Umbilical cord (tissue), 2 donors: ENCODE data around the gene OR51G2. TPM values are rescaled to one million over a fixed set of nuclear protein-coding genes. Genes with fewer than 3 reads are reported as not detected.
A peak's percentile ranks its signal among the peaks of the same experiment; 100 is the strongest.

Experiments
- DNase-seq: peaks from one replicate; pipeline ENCODE4 v3.0.0-alpha.2; 2015; ENCODE audit warnings: low spot score
- total RNA-seq: library from RNA; depleted of rRNA; stranded (reverse); fragments of >200 nt; gene quantifications from one replicate; pipeline ENCODE4 v1.2.3, GENCODE V29; 2014; ENCODE audit warnings: low replicate concordance; ENCODE audit not compliant: insufficient read depth

Gene OR51G2
- total RNA-seq, 1 donor from 2014 or later = 3.4 TPM

GRCh38 chr11:4863876-4864275, 55.3 kb downstream of the OR51G2 start:
- peak; percentile 85 for DNase-seq

Other genes starting within 250 kb of the OR51G2 start
- gene OR51E2, start 221.5 kb downstream of the OR51G2 start, total RNA-seq = 6.0 TPM
- gene MMP26, start 214.6 kb downstream of the OR51G2 start, total RNA-seq = not detected
- not detected for gene OR51F1, start 149.4 kb downstream of the OR51G2 start, total RNA-seq
- not detected for gene OR52R1, start 115.0 kb downstream of the OR51G2 start, total RNA-seq
- 1.7 TPM for gene OR51F2, start 98.0 kb downstream of the OR51G2 start, total RNA-seq
- gene OR51S1, start 70.1 kb downstream of the OR51G2 start, total RNA-seq = 2.9 TPM
- 2.2 TPM for gene OR51T1, start 37.5 kb downstream of the OR51G2 start, total RNA-seq
- 3.4 TPM for gene OR51A7, start 15.6 kb downstream of the OR51G2 start, total RNA-seq
- gene OR51G1, start 5.0 kb upstream of the OR51G2 start, total RNA-seq = not detected
- 9.9 TPM for gene OR51A4, start 28.3 kb upstream of the OR51G2 start, total RNA-seq
- gene OR51A2, start 36.4 kb upstream of the OR51G2 start, total RNA-seq = 0.96 TPM
- 5.5 TPM for gene OR51L1, start 75.5 kb upstream of the OR51G2 start, total RNA-seq
- 1.2 TPM for gene OR52J3, start 127.2 kb upstream of the OR51G2 start, total RNA-seq
- 0.96 TPM for gene OR52E2, start 140.3 kb upstream of the OR51G2 start, total RNA-seq
- not detected for gene OR52E1, start 150.2 kb upstream of the OR51G2 start, total RNA-seq
- 3.4 TPM for gene OR52A5, start 219.0 kb upstream of the OR51G2 start, total RNA-seq
- gene OR52A1, start 235.4 kb upstream of the OR51G2 start, total RNA-seq = 2.6 TPM